Esophagus muscularis mucosa (tissue), 4 donors: ENCODE measurements around the gene EIF3F. TPM values are rescaled to one million over a fixed set of nuclear protein-coding genes. Genes with fewer than 3 reads are reported as not detected.

ENCODE experiments used
- DNase-seq: peaks from one replicate; pipeline ENCODE4 v3.0.0-alpha.2; 2017; ENCODE audit errors: extremely low spot score
- H3K27ac ChIP-seq, 4 donors: fragments of 200-600 bp; sonication (generic); replicated peaks in 1 of 4; 1 replicate in 3 of 4; 2 replicates in 1 of 4; pipeline ENCODE4 v1.5.1; 2016 to 2019; ENCODE audit warnings: mild to moderate bottlenecking in 1 of 4
- H3K27me3 ChIP-seq, 4 donors: fragments of 200-600 bp; sonication (generic); one replicate each; pipeline versions ENCODE4 v1.5.1 to v1.6.0; 2016 to 2019
- H3K36me3 ChIP-seq, 4 donors: fragments of 200-600 bp; sonication (generic); one replicate each; pipeline ENCODE4 v1.5.1; 2016 to 2019
- H3K4me1 ChIP-seq, 4 donors: fragments of 200-600 bp; sonication (generic); one replicate each; pipeline ENCODE4 v1.5.1; 2016 to 2019
- H3K4me3 ChIP-seq, 4 donors: fragments of 200-600 bp; sonication (generic); 1 replicate in 2 of 4; 2 replicates in 2 of 4; pipeline ENCODE4 v1.5.1; 2016 to 2019; ENCODE audit warnings: mild to moderate bottlenecking in 4 of 4, moderate library complexity in 1 of 4
- H3K9me3 ChIP-seq, 4 donors: fragments of 200-600 bp; sonication (generic); 1 replicate in 3 of 4; 2 replicates in 1 of 4; pipeline ENCODE4 v1.5.1; 2016 to 2019
- EP300 ChIP-seq: sonication (generic); formaldehyde crosslinking; IDR thresholded peaks from one replicate; pipeline ENCODE4 v1.6.1; 2017; ENCODE audit warnings: antibody characterized with exemption
- POLR2A ChIP-seq: fragments of 450-650 bp; IDR thresholded peaks from one replicate; pipeline ENCODE4 v1.6.1; 2017; ENCODE audit warnings: antibody characterized with exemption, moderate library complexity, mild to moderate bottlenecking, low read depth
- POLR2AphosphoS5 ChIP-seq, 2 donors: sonication (generic); formaldehyde crosslinking; IDR thresholded peaks; one replicate each; pipeline ENCODE4 v1.6.1; 2017; ENCODE audit warnings: antibody characterized with exemption in 2 of 2
- WGBS: methylation state at CpG from one replicate; pipeline ENCODE4 v1.1.5; 2018; 5-methylcytosine and 5-hydroxymethylcytosine counted together
- intact Hi-C: fragments of 100-400 bp; cut with DNase I; formaldehyde crosslinking; loops from one replicate; pipeline ENCODE4 v1.15.1; 2023
- total RNA-seq, 4 donors: library from RNA; depleted of rRNA; stranded (reverse); fragments of >200 nt; gene quantifications; one replicate each; pipeline versions ENCODE4 v1.1.0 to v1.2.1, GENCODE V29; 2016
- TF ChIP-seq, protein P1 (sequence below), 3 experiments: fragments of 200-600 bp in 2 of 3; fragments of 450-650 bp in 1 of 3; sonication (generic) in 2 of 3; IDR thresholded peaks; one replicate each; pipeline ENCODE4 v1.5.1; 2017 to 2019; ENCODE audit warnings: antibody characterized with exemption in 3 of 3, mild to moderate bottlenecking in 2 of 3, moderate library complexity in 1 of 3

Gene EIF3F
- total RNA-seq, 4 donors from 2014 or later, result 181 to 447 (median 313) TPM

DNA sequence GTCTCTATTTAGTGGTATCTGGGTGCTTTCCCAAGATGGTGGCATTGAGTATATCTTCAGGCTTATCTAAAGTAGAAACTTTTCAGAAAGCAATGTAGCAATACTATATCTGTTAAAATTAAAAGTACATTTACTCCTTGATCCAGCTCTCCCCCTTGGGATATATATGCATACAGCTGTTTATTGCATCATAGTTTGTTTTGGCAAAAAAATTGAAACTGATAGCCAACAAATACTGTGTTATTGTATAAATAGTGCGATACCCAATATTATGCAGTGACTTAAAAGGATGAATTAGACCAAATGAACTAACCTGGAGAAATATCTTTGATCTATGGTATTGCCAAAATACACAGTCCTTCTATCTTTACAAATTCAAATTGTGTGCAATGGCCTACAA lies 37.2 kb upstream of the EIF3F start:
- peaks cover 0 to 8% (median 0%) of the 10 kb centered on the region in 4 donors for H3K27me3 ChIP-seq
- TF ChIP-seq POLR2A (no peak), POLR2AphosphoS5 (IDR thresholded peaks at IDR 0.05) (no peak), EP300 (no peak)
- TF ChIP-seq, protein P1, sequence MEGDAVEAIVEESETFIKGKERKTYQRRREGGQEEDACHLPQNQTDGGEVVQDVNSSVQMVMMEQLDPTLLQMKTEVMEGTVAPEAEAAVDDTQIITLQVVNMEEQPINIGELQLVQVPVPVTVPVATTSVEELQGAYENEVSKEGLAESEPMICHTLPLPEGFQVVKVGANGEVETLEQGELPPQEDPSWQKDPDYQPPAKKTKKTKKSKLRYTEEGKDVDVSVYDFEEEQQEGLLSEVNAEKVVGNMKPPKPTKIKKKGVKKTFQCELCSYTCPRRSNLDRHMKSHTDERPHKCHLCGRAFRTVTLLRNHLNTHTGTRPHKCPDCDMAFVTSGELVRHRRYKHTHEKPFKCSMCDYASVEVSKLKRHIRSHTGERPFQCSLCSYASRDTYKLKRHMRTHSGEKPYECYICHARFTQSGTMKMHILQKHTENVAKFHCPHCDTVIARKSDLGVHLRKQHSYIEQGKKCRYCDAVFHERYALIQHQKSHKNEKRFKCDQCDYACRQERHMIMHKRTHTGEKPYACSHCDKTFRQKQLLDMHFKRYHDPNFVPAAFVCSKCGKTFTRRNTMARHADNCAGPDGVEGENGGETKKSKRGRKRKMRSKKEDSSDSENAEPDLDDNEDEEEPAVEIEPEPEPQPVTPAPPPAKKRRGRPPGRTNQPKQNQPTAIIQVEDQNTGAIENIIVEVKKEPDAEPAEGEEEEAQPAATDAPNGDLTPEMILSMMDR (IDR thresholded peaks at IDR 0.05), result no peak
- no peaks in the 10 kb centered on the region for H3K36me3 ChIP-seq
- H3K4me1 ChIP-seq, result no peaks in the 10 kb centered on the region
- WGBS, result 74% methylated on average over 1 of the region's 1 CpG
- H3K4me3 ChIP-seq, result no peak overlapping the region
- DNase-seq, result no peak
- no peak overlapping the region for H3K27ac ChIP-seq
- intact Hi-C loops, result no loop called here
- H3K9me3 ChIP-seq, result peaks cover 0 to 8% (median 1%) of the 10 kb centered on the region in 4 donors

DNA sequence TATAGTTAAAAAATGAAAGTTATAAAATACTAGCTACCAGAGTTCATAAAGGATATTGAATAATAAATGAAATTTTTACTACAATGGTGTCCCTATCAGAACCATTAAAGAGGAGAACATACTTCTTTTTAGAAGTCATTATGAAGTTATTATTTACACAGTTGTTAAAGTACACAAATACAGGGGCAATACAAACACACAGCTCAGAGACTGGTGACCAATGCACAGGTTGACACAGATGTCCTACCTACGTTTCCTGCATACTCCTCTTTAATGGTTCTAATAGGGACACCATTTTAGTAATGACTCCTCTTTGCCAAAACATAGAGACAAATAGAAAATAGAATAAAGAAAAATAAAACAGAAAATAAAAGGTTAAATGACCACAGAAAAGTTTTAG lies 31.9 kb upstream of the EIF3F start:
- intact Hi-C loops, result no loop called here
- no peak for DNase-seq

GRCh38 chr11:7964261-7964660 lies 22.9 kb upstream of the EIF3F start:
- 60% methylated on average over 3 of the region's 3 CpGs for WGBS

More for the DNA sequence above, 31.9 kb upstream of the EIF3F start:
- Histone ChIP-seq H3K4me3 (no peak overlapping the region), H3K27me3 (peaks cover 0 to 4% (median 0%) of the 10 kb centered on the region in 4 donors), H3K27ac (no peak overlapping the region), H3K4me1 (no peaks in the 10 kb centered on the region), H3K36me3 (no peaks in the 10 kb centered on the region), H3K9me3 (peaks cover 0 to 3% (median 1%) of the 10 kb centered on the region in 4 donors)
- TF ChIP-seq POLR2A, result no peak
- TF ChIP-seq, protein P1 (IDR thresholded peaks at IDR 0.05), result no peak
- TF ChIP-seq EP300, result no peak
- no peak for TF ChIP-seq POLR2AphosphoS5 (IDR thresholded peaks at IDR 0.05)
- 87% methylated on average over 1 of the region's 1 CpG for whole genome bisulfite sequencing

GRCh38 chr11:7964873-7965272 lies 22.3 kb upstream of the EIF3F start:
- no peak overlapping the region for H3K4me3 ChIP-seq
- no peak overlapping the region for H3K27ac ChIP-seq
- H3K9me3 ChIP-seq, result no peaks in the 10 kb centered on the region
- H3K27me3 ChIP-seq, result peaks cover 0 to 10% (median 0%) of the 10 kb centered on the region in 4 donors
- H3K36me3 ChIP-seq, result no peaks in the 10 kb centered on the region
- no peak for DNase-seq
- no peaks in the 10 kb centered on the region for H3K4me1 ChIP-seq
- TF ChIP-seq EP300 (no peak), POLR2AphosphoS5 (IDR thresholded peaks at IDR 0.05) (no peak), POLR2A (no peak)
- TF ChIP-seq, protein P1 (IDR thresholded peaks at IDR 0.05), result no peak
- intact Hi-C loops, result no loop called here

More at GRCh38 chr11:7964261-7964660, 22.9 kb upstream of the EIF3F start:
- DNase-seq, result no peak
- intact Hi-C loops, result no loop called here
- no peak overlapping the region for H3K4me3 ChIP-seq
- no peaks in the 10 kb centered on the region for H3K4me1 ChIP-seq
- peaks cover 0 to 11% (median 0%) of the 10 kb centered on the region in 4 donors for H3K27me3 ChIP-seq
- TF ChIP-seq EP300 (no peak), POLR2A (no peak), POLR2AphosphoS5 (IDR thresholded peaks at IDR 0.05) (no peak)
- TF ChIP-seq, protein P1 (IDR thresholded peaks at IDR 0.05), result no peak
- no peaks in the 10 kb centered on the region for H3K9me3 ChIP-seq
- H3K27ac ChIP-seq, result no peak overlapping the region
- H3K36me3 ChIP-seq, result no peaks in the 10 kb centered on the region

DNA sequence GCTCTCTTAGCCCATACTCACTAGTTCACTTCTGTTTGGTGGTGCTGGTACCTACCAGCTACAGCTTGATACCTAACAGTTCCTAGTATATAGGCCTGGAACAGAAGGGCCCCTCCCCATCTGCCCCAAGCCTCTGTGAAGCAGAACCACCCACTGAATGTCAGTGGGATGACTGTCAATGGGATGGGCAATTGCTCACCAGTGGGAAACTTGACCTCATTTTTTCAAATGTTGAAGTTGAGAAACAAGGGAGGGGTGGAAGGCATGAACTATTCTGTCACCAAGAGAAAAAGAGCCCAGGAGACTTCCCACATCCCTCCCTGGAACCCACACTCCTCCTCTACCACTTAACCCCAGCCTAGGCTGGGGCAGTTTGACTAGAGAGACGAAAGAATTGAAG lies 21.8 kb upstream of the EIF3F start, which contains the start of gene NLRP10:
NLRP10 (minus strand) TSS at position 62 of the 400 bp plus-strand sequence. CDS start 1,952 bp downstream, outside the sequence.
- 91% methylated on average over 1 of the region's 1 CpG for WGBS
- Histone ChIP-seq H3K9me3 (no peaks in the 10 kb centered on the region), H3K27ac (no peak within 1 kb of the TSS), H3K4me1 (no peaks in the 10 kb centered on the region), H3K36me3 (no peaks in the 10 kb centered on the region), H3K4me3 (no peak within 1 kb of the TSS), H3K27me3 (peaks cover 0 to 5% (median 0%) of the 10 kb centered on the region in 4 donors)
- intact Hi-C loops, result no loop called here
- DNase-seq, result no peak
- TF ChIP-seq POLR2AphosphoS5 (IDR thresholded peaks at IDR 0.05), result no peak
- TF ChIP-seq POLR2A, result no peak
- no peak for TF ChIP-seq EP300
- TF ChIP-seq, protein P1 (IDR thresholded peaks at IDR 0.05), result no peak
